LoVo (cell line): ENCODE results near the gene MEAK7.

Experiments
- DNase-seq: peaks from one replicate; pipeline ENCODE4 v3.0.0-alpha.2; 2016; ENCODE audit warnings: low spot score

Gene MEAK7, protein sequence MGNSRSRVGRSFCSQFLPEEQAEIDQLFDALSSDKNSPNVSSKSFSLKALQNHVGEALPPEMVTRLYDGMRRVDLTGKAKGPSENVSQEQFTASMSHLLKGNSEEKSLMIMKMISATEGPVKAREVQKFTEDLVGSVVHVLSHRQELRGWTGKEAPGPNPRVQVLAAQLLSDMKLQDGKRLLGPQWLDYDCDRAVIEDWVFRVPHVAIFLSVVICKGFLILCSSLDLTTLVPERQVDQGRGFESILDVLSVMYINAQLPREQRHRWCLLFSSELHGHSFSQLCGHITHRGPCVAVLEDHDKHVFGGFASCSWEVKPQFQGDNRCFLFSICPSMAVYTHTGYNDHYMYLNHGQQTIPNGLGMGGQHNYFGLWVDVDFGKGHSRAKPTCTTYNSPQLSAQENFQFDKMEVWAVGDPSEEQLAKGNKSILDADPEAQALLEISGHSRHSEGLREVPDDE

GRCh38 chr16:84504420-84505248, at the start of gene MEAK7:
Gene MEAK7, minus strand, starts transcription at chr16:84504659. Its CDS starts 6,573 bp downstream, at chr16:84498086.
- DNase-seq = peak; percentile 97

DNA sequence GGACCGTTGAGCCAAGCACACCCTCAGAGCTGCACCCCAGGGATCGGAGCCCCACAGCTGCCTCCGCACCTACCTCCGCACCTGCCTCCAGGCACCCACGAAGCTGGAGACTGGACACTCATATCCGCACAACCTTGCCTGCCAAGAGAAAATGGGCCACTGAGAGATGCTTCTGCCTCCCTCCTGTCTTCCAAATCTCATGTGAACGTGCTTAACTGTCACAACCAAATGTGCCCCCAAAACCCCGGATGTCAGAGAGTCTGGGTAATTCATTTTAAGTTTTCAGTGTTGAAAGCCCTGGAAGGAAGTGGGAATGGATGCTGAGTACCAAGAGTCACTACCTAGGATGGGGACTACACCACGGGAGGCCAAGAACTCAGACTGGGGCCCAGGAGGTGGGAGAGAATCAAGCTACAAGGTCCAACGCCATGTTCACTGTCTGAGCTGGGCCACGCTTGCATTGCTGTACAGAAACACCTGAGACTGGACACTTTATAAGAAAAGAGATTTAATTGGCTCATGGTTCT, 49.5 kb upstream of the MEAK7 start:
- no peak for DNase-seq

GRCh38 chr16:84552135-84552534, 47.7 kb upstream of the MEAK7 start:
- no peak for DNase-seq

GRCh38 chr16:84550096-84550495, 45.6 kb upstream of the MEAK7 start:
- no peak for DNase-seq

- DNase-seq = no peak
Observed at GRCh38 chr16:84548971-84549844, 44.7 kb upstream of the MEAK7 start.

DNA sequence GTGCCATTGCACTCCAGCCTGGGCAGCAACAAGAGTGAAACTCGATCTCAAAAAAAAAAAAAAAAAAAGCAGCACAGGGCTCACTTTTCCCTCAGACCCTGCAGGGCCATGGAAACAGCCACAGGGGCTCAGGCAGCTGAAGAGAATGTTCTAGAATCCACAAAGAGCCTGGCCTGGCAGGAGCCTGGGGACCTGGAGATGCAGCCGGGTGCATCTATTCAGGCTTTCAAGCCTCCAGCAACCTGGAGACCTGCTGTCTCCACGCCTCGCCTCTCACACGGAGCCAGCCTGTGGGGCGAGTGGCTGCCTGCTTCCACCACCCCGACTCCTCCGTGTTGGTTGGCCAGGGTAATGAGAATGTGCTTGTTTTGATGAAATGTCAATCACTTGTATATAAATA, 44.0 kb upstream of the MEAK7 start:
- no peak for DNase-seq

DNA sequence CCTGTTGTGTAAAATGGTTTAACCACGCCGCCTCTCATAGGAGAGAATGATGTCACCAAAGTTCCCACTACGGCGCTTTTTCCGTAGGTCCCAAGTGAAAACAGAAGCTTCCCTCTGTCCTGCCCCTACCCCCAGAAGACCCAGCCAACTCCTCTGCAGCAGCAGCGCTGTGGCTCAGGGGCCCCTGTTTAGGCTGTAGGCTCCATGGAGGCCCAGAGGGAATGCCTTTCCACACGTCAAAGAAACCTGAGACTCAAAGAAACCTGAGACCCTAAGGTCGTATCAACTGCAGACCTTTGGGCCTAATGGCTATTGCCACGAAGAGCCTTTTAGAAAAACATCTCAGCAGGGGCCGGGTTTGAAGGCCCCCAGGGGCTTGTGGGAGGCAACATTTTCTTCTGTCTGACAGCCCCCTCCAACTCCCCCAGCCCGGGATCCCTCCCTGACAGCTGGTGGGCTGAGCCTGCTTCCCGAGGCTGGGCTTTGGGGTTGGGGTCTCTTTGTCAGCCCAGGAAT, 43.1 kb upstream of the MEAK7 start:
- DNase-seq = no peak

- no peak for DNase-seq
Observed at GRCh38 chr16:84546669-84547545, 42.4 kb upstream of the MEAK7 start.

DNA sequence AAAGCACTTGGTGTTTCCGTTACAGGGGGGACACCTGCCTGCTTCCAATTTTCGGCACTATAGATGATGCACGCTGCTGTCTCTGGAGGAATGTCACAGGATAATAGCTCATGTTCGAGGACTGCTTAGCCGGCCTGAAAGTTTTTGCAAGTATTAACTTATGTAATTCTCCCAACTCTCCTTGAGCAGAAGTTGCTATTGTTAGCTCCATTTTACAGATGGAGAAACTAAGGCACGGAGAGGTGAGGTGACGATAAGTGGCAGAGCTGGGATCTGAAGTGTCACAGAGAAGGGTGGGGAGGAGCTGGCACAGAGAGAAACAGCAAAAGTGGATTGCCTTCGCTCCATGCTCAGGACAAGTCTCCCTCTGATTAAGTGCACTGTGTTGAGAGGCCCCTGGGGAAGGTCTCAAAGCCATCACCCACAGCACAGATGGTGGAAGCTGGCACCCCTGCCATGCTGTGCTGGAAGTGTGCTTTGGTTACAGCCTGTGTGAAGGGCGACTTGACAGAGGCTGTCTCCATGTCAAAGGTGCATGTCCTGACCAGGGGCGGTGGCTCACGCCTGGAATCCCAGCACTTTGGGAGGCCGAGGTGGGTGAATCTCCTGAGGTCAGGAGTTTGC, 40.8 kb upstream of the MEAK7 start:
- no peak for DNase-seq

- no peak for DNase-seq
Observed at GRCh38 chr16:84544031-84544773, 39.7 kb upstream of the MEAK7 start.

DNA sequence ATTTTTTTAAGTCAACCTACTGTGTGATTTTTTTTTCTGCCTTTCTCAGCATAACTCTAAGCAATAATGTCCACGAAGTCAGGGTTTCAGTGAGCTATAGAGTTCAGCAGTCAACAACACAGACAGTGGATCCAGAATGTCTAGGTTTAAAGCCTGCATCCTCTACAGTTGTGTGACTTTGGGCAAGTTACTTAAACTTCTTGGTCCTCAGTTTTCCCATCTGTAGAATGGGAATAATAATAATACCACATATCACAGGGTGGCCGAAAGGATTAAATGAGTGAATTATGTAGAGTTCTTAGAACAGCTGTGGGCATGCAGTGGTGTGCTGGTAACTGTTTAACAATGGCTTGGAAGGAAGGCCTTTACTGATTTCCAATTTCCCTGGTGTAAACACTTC, 38.8 kb upstream of the MEAK7 start:
- DNase-seq = no peak

DNA sequence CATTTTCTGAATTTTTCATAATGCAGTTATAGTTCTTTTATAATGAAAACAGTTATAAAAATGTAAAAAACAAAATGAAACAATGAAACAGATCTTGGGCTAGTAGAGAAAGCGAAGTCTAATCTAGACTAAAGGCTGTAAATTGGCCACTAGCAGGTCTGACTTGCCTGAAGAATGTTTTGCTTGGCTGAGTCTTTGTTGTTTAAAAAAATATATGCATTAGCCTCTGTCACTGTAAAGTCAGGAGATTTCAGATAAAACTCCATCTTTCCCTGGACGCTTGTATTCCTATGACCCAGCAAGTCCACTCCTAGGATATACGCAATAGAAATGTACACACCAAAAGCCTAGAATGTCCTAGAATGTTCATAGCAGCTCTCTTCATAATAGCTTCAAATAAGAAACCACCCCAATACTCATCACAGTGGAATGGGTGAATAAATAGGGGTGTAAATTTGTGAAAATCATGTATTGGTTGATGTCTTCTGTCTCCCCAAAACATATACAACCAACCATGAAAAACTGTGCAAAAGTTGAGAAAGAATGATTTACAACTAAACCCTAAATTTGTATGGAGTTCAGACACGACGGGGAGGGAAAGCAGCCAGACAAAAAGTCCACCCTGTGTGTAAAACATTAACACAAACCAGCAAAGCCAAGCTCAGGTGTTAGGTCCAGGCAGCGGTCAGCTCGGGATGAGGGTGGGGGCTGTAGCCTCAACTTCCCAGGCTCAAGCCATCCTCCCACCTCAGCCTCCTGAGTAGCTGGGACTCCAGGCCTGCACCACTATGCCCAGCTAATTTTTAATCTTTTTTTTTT, 37.7 kb upstream of the MEAK7 start:
- no peak for DNase-seq

DNA sequence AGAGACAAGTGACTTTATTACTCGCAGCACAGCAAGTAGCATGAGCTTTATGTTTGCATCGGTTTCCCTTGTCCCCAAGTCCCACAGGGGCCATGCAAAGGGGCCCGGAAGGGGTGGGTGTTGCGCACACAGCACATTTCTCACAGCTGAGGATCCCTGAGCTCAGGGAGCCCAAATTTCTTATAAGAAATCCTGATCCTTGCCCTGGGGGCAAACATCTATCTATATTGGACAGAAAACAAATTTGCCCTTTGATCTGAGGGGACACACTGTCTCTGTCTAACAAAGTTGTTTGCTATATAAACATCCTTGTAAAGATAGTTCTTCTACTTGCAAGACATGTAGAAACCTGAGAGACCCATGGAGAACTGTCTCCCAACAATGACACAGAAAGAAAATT, 35.7 kb upstream of the MEAK7 start:
- DNase-seq = no peak

DNA sequence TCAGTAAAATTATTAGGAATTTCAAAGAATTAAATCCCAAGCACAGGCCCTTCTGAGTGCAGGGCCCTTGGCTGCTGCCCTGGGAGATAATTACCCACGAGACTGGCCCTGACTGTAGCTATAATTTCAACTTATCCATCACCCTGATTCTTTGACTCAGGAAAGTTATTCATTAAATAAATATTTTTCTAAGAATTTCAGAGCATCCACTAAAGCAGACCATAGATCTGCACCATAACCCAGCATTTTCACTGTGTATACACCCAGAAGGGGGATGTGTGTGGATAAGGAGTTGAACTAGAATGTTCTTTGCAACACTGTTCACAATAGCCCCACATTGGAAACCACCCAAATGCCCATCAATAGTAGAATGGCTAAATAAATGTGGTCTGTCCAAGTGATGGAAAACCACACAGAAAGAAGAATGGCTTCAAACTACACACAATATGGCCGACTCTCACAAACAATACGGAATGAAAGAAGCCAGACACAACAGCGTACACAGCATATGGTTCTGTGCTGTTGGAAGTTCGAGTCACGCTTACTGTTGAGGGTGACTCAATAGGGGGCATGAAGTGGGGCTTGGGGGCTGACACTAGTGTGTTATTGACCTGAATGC, 33.9 kb upstream of the MEAK7 start:
- DNase-seq = no peak

DNA sequence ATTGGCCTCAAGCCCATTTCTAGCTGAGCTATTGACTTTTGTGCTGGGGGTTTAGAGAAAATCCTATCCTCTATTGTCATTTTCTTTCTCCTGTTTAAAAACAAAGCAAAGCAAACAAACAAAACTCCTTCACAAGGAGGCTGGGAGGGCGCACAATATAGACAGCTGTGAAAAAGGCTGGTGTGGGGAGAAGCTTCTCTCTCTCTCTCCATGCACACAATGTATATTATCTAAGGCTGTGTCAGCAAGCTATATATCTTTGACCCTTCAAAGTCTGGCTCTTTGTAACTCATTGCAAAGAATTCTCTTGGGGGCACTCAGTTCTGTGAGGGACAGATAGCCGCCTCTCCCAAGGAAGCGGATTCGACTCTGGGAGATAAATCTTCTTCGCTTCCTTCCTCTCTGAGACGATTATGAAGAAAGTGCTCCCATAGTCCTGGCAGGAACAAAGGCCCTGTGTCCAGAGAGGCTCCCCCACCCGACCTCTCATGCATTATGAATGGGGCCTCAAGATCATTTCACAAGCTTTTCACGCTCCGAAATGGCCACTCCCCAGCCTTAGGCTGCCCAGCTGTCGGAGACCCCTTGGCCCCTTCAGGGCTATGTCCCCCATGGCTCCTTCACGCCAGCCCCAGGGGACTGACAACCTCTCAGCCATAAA, 33.2 kb upstream of the MEAK7 start:
- DNase-seq = no peak

GRCh38 chr16:84535851-84536250, 31.4 kb upstream of the MEAK7 start:
- DNase-seq = no peak

DNA sequence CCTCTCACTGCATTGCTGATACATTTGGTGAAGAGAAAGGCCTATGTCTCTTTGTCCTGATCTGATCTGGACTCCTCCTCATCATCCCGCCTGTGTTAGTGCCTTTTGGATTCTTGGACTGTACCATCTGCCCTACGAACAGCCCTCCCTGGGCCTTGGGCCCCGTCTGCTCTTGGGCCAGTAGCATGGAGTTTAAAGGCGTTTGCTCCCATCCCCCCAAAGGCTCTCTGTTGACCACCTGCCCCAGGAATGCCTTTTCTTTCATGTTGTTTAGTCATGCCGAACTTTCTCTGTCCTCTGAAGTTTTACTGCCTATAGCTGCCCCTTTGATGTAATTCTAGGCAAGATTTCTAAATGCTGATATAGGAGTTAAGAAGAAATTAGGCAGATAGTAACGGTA, 30.9 kb upstream of the MEAK7 start:
- DNase-seq = no peak

- no peak for DNase-seq
Observed at GRCh38 chr16:84534815-84535214, 30.4 kb upstream of the MEAK7 start.
